WERI-Rb-1 (cell line): ENCODE data around the gene DSCAM.
A peak's percentile ranks its signal among the peaks of the same experiment; 100 is the strongest.

Source experiments
- DNase-seq: peaks from one replicate; pipeline ENCODE4 v3.0.0-alpha.2; 2020
- H3K27ac ChIP-seq: fragments of 250-450 bp; sonication (Bioruptor Pico); 2 replicates; pipeline ENCODE4 v1.5.1; 2020; ENCODE audit warnings: mild to moderate bottlenecking, moderate library complexity
- H3K27me3 ChIP-seq: fragments of 250-450 bp; sonication (Bioruptor Pico); 2 replicates; pipeline ENCODE4 v1.5.1; 2021; ENCODE audit warnings: mild to moderate bottlenecking, low read depth, moderate library complexity; ENCODE audit not compliant: insufficient read depth, severe bottlenecking
- H3K36me3 ChIP-seq: fragments of 250-450 bp; sonication (Bioruptor Pico); 2 replicates; pipeline ENCODE4 v1.5.1; 2020; ENCODE audit warnings: mild to moderate bottlenecking, moderate library complexity
- H3K4me3 ChIP-seq: 2 replicates; pipeline ENCODE4 v1.5.1; 2011; ENCODE audit warnings: low read depth, mild to moderate bottlenecking, control low read depth, low read length
- H3K9me3 ChIP-seq: fragments of 250-450 bp; sonication (Bioruptor Pico); 2 replicates; pipeline ENCODE4 v1.5.1; 2021; ENCODE audit warnings: mild to moderate bottlenecking, moderate library complexity; ENCODE audit not compliant: severe bottlenecking
- TF ChIP-seq, protein P1 (sequence below): IDR thresholded peaks from 2 replicates; pipeline ENCODE4 v1.5.1; 2011; ENCODE audit warnings: low read depth, mild to moderate bottlenecking, control low read depth, inconsistent platforms, low read length

Gene DSCAM

DNA sequence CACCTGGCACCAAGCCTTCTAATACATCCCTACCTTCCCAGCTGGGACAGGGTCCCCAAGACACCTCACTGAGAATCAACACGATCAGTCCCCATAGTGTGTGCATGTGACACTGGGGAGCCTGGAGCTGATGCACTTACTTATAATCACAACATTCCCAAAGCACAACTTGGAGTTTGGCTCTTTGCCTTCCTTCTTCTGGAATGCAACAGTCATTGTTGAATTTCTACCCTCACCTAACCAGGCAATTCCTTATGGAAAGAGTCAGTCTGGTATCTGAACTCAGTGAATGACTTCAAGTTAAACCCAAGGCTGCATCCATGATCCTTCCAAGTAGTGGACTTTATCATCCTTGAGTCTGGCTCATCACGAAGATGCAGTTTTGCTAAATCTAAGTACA, 86.1 kb downstream of the DSCAM start:
- TF ChIP-seq, protein P1, sequence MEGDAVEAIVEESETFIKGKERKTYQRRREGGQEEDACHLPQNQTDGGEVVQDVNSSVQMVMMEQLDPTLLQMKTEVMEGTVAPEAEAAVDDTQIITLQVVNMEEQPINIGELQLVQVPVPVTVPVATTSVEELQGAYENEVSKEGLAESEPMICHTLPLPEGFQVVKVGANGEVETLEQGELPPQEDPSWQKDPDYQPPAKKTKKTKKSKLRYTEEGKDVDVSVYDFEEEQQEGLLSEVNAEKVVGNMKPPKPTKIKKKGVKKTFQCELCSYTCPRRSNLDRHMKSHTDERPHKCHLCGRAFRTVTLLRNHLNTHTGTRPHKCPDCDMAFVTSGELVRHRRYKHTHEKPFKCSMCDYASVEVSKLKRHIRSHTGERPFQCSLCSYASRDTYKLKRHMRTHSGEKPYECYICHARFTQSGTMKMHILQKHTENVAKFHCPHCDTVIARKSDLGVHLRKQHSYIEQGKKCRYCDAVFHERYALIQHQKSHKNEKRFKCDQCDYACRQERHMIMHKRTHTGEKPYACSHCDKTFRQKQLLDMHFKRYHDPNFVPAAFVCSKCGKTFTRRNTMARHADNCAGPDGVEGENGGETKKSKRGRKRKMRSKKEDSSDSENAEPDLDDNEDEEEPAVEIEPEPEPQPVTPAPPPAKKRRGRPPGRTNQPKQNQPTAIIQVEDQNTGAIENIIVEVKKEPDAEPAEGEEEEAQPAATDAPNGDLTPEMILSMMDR: no peak
- DNase-seq: no peak
- H3K27ac ChIP-seq: no peak overlapping the region

DNA sequence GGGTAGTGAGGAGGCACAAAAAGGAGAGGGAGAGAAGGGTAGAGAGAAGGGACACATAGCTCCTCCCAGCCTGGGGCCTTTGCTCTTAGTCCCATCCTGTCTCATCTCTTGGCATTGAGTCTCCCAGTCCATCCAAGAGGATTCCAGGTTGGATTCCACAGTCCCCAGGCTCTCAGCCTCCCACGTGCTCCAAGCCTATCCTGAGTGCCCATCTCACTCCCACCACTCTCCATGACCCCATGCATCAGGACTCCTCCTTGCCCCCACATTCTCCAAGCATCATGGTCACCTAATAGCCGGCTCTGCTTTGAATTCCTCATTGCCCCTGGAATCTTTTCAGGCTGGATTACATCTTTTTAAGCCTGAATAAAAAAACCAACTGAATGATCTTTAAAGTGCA, 87.9 kb downstream of the DSCAM start:
- Histone ChIP-seq H3K36me3 (no peaks in the 10 kb centered on the region), H3K27me3 (no peaks in the 10 kb centered on the region), H3K9me3 (no peaks in the 10 kb centered on the region), H3K27ac (no peak overlapping the region), H3K4me3 (no peak overlapping the region)
- TF ChIP-seq, protein P1: no peak
- no peak for DNase-seq

More for the DNA sequence above, 86.1 kb downstream of the DSCAM start:
- H3K36me3 ChIP-seq: no peaks in the 10 kb centered on the region
- no peaks in the 10 kb centered on the region for H3K9me3 ChIP-seq
- no peak overlapping the region for H3K4me3 ChIP-seq
- H3K27me3 ChIP-seq: no peaks in the 10 kb centered on the region

GRCh38 chr21:40757366-40757765, 89.6 kb downstream of the DSCAM start:
- H3K9me3 ChIP-seq: no peaks in the 10 kb centered on the region

DNA sequence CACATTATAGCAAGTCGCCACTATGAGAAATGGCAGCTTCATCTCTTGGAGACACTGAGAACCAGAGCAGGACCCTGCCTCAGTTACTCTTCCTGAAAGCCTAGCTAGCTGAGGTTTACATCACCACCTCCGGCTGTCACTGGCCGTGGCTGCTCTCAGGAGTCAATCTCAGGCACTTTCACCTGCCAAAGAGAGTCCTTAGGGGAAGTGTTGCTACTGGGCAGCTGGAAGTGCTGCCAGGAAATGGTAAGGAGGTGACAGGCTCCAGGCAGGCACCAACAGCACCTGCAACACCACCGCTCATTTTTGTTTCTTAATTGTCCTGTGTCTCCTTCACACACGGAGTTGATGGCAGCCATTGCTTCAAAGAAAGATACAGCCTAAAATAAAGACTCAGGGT, 92.5 kb downstream of the DSCAM start:
- H3K36me3 ChIP-seq: no peaks in the 10 kb centered on the region
- H3K9me3 ChIP-seq: no peaks in the 10 kb centered on the region
- H3K27me3 ChIP-seq: no peaks in the 10 kb centered on the region
- no peak overlapping the region for H3K4me3 ChIP-seq
- no peak for DNase-seq
- H3K27ac ChIP-seq: no peak overlapping the region
- TF ChIP-seq, protein P1: no peak

More at GRCh38 chr21:40757366-40757765, 89.6 kb downstream of the DSCAM start:
- Histone ChIP-seq H3K36me3 (no peaks in the 10 kb centered on the region), H3K27me3 (no peaks in the 10 kb centered on the region), H3K27ac (no peak overlapping the region), H3K4me3 (no peak overlapping the region)
- TF ChIP-seq, protein P1: no peak
- no peak for DNase-seq

GRCh38 chr21:40753756-40754155, 93.2 kb downstream of the DSCAM start:
- TF ChIP-seq, protein P1: no peak
- Histone ChIP-seq H3K36me3 (no peaks in the 10 kb centered on the region), H3K4me3 (no peak overlapping the region), H3K27ac (no peak overlapping the region), H3K9me3 (no peaks in the 10 kb centered on the region), H3K27me3 (no peaks in the 10 kb centered on the region)
- no peak for DNase-seq

DNA sequence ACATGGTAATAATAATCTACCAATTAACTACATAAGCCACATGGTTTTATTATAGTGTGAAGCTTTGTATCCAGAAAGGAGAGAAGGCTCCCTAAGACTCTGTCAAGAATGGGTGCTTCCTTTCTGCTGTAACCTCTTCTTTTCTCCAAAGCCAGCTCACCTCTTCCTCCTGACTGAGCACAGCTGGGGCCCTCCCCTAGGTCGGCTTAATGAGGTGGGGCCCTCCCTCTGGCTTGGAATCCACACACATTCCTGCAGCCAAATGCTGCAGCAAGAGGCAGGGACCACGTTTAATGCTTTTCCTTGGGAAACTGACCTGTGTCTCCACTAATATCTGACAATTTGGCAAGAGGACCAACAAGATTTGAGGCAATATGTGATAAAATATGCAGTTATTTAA, 94.8 kb downstream of the DSCAM start:
- H3K4me3 ChIP-seq: no peak overlapping the region
- peak; percentile 34 for DNase-seq
- no peaks in the 10 kb centered on the region for H3K27me3 ChIP-seq
- no peak overlapping the region for H3K27ac ChIP-seq
- TF ChIP-seq, protein P1: no peak
- H3K36me3 ChIP-seq: no peaks in the 10 kb centered on the region
- H3K9me3 ChIP-seq: no peaks in the 10 kb centered on the region
